22Rv1 (cell line): ENCODE data around the gene PNPLA7.

Source experiments
- ZFX ChIP-seq: fragments of 450-650 bp; IDR thresholded peaks from 2 replicates; pipeline ENCODE4 v1.6.1; 2017; ENCODE audit warnings: antibody characterized with exemption, borderline replicate concordance
- TF ChIP-seq, protein P1 (sequence below): fragments of 450-650 bp; IDR thresholded peaks from 2 replicates; pipeline ENCODE4 v1.5.1; 2017; ENCODE audit warnings: mild to moderate bottlenecking

DNA sequence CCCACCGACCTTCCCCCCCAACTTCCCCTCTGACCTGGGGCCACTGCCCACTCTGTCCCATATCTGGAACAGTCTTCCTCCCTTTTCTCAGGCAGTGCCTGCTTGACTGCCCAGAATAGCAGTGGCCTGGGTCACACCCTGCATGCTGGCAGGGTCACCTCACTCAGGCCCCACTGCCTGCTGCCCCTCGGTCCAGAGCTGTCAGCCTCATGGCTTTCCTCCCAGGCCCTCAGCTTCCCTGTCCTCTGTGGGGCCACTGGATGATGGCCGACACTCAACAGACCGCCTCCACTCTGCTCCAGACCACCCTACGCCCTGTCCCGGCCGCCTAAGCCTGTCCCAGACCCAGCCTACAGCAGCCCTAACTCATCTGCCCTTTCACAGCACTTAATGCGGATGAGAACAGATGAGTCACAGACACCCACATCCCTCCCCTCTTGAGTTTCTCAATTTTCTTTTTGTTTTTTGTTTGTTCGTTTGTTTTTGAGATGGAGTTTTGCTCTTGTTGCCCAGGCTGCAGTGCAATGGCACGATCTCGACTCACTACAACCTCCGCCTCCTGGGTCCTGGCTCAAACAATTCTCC, 5.9 kb downstream of the PNPLA7 start:
- TF ChIP-seq, protein P1, sequence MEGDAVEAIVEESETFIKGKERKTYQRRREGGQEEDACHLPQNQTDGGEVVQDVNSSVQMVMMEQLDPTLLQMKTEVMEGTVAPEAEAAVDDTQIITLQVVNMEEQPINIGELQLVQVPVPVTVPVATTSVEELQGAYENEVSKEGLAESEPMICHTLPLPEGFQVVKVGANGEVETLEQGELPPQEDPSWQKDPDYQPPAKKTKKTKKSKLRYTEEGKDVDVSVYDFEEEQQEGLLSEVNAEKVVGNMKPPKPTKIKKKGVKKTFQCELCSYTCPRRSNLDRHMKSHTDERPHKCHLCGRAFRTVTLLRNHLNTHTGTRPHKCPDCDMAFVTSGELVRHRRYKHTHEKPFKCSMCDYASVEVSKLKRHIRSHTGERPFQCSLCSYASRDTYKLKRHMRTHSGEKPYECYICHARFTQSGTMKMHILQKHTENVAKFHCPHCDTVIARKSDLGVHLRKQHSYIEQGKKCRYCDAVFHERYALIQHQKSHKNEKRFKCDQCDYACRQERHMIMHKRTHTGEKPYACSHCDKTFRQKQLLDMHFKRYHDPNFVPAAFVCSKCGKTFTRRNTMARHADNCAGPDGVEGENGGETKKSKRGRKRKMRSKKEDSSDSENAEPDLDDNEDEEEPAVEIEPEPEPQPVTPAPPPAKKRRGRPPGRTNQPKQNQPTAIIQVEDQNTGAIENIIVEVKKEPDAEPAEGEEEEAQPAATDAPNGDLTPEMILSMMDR: no peak
- TF ChIP-seq ZFX: no peak
